Suppressor macrophage treated with lipopolysaccharide for 4 hours (primary cell): Measurements from ENCODE around the gene BMP7.
"Not testable (repeated sequence)": the region's sequence is repeated elsewhere in the genome, so short reads cannot be mapped to it uniquely, and the experiment has no call there.

Experiments used
- DNase-seq: peaks from one replicate; pipeline ENCODE4 v3.0.0-alpha.2; 2020

The BMP7 gene

DNA sequence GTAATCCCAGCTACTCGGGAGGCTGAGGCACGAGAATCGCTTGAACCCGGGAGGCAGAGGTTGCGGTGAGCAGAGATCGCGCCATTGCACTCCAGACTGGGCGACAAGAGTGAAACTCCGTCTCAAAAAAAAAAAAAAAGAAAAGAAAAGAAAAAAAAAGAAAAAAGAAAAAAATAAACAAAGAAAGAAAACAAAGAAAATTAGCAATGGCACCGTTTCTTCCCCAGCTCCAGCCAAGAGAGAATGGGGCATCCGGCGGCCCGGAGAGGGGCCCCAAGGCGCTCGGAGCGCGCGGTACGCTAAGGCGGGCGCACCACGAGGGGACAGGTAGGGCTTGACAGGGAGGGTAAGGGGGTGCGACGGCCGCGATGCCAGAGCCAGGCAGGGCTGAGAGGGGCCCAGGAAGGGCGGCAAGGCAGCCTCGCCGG, 1.5 kb downstream of the BMP7 start:
- not testable (repeated sequence) for DNase-seq

DNA sequence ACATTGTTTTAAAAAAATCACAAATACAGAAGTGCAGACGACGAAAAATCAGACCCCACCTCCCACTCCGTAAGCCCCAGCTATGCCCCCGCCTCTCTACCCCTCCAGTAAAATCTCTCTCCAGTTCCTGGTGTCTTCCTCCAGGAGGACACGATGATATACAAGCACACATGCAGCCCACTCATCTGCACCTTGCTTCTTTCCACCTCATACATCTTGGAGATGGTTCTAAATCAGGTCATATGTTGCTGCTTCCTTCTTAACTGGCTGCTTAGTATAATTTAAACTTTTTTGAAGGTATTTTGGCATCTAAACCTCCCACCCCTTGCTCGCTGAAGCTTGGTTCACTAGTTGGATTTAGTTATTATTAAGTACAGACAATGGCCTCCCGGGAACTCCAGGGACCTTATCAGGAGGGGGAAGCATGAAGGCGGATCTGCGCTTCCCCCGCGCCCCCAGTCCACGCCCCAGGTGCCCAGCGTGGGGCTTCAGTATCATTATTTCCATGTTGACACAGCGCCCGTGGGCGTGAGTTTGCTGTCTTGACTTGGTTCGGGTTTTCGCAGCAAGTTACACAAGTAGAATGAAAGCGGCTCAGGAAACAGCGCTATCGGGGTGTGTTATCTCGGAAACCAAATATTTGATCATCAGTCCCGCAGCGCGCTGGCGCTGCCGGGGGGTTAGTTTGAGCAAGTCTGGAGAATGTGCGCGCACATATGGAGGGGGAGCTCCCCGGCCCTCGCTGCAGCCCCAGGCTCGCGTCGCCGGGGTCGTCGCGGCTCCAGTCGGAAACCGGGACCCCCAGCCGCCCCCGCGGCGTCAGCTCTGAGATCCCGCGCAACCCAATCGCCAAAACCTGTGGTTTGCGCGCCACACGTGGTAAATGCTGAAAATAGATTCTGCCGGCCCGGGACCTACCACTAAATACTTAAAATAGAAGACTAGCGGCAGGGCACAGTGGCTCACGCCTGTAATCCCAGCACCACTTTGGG, 2.3 kb downstream of the BMP7 start:
- no peak for DNase-seq

DNA sequence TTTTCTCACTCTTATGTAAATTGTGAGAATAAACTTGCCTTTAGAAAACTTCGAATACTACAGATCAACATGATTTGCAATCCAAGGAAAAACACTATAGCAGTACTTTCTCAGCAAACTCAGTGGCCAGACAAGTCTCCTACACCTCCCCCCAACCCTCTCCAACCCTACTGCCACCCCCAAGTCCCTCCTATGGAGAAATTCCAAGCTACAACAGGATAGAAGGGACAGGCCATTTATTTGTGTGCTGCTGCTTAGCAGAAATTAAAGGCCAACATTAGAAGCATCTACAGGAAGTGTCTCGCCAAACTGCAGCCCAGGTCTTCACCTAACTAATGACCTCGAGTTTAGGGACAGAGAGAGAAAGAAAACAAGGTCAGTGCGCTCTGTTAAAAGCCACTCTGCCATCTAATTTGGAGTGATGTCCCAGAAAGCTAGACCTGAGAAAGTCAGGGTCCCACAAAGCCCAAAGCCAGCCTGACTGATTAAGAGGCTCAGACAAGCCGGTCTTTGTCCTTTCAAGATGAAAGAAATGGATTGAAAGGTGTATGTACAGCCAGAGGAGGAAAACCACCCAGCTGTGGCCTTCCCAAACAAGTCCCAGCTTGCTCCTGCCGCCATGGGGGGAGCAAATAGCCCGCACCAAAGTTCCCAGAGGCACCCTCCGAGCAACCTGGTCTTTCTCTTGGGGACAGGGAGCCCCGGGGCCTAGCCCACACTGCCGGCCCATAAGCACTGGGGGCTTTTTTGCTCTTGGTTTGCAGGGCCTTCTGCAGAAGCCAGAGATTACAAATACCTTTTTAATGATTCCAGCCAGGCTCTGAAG, 3.4 kb downstream of the BMP7 start:
- no peak for DNase-seq

DNA sequence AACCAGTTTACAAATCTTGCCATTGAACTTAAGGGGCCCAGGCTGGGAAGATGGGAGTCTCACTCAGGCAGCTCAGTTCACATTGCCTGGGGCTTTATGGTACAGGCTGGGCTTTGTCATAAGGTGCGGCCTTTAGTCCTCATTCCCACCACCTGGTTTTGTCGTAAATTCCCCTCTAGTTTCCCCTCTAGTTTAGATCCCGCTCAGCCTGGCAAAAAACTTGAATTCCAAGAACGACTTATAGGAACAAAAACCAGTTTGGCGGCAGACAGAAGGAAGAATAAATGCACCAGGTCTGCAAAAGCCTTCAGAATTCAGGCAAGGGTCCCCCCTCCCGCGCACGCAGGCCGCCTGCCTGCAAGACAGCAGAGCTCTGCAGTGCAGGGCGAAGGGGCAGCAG, 4.1 kb downstream of the BMP7 start:
- no peak for DNase-seq

DNA sequence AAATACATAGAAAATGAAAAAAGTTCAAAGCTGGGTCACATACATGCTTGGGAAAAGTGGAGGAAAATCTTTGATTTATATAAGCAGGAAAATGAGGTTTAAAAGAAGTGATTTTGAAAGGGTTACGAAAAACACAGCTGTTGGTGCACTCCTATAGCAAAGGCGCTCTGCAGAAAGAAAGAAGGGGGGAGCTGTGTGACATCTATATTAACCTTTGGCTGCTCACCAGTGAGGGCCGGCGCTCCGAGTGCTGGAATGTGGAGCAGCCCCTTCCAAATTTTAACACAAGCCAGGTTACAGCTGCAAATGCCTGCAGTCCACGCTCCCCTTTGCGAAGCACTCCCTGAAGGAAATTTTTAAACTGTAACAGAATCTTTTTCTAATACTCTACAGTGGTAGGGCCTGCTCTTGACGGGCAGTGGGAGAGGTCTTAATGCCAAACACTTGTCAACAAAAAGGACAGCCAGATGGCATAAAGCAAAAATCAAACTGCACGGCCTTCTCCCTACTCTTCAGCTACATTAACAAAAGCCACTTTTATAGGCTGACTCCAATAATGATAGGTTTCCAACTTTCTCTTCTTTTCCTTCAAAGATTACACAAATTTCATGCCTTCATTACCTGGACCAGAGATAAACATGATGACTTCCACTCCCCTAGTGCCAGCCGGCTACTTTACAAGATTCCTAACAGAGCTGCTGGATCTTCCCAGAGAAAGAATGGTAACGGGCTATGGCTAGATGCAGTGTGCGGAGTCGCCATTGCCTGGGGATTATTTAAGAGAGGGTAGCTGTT, 4.8 kb downstream of the BMP7 start:
- DNase-seq: no peak

DNA sequence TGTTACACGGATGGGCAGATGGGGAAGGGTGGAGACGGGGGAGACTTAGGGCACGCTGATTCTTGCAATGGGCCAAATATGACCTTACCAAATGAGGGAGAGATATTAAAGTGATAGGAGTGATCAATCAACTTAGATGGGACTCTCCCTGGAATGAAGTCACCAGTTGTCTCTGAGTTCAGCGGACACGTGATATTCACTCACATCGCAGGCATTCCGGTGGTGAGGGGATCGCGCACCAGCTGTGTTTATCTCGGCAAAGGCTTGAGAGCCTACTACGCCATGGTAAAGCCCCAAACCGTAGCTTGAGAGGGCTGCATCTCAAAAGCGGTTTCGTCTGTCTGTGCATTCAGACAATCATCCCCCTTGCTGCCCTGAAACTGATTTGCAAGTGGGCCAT, 5.5 kb downstream of the BMP7 start:
- no peak for DNase-seq

DNA sequence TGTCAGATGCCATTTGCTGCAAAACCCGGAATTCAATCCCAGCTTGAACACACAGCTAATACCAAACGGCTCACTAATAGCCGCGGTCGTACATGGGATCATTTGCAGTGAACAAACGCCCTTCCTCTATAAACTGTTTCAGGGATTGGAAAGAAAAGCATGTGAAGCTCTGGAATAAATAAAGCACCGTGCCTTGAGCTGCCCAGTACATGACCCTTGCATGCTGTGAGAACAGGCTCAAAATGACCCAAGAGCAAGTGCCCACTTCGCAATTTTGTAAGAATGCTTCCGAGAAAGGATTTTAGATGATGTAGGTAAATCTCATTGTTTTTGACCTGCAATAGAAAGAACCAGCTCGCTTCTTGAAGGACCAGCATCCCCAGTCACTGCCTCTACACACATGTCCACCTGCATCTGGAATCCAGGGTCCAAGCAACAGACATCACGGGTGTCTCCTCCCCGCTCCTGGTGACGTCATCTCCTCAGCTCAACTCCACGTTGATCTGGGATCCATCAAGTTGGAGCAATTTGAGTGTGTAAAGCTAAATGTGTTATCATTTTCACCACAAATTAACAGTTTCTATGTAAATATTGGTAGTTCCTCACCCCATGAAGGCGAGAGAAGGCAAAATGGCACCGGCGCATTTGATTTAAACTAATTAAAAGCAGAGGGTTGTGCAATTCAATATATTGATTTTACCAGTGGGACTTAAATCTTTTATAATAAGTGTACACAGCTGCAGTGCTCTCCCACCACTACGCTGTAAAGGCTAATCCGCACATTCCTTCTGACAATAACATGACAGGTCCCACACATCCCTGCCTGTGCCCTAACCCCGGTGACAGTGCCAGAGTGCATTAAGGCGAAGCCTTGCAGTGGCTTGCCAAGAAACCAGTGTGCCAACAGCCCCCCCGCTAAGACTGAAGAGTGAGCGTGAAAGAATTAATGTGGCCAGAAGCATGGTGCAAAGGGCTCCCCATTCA, 6.2 kb downstream of the BMP7 start:
- DNase-seq: no peak

DNA sequence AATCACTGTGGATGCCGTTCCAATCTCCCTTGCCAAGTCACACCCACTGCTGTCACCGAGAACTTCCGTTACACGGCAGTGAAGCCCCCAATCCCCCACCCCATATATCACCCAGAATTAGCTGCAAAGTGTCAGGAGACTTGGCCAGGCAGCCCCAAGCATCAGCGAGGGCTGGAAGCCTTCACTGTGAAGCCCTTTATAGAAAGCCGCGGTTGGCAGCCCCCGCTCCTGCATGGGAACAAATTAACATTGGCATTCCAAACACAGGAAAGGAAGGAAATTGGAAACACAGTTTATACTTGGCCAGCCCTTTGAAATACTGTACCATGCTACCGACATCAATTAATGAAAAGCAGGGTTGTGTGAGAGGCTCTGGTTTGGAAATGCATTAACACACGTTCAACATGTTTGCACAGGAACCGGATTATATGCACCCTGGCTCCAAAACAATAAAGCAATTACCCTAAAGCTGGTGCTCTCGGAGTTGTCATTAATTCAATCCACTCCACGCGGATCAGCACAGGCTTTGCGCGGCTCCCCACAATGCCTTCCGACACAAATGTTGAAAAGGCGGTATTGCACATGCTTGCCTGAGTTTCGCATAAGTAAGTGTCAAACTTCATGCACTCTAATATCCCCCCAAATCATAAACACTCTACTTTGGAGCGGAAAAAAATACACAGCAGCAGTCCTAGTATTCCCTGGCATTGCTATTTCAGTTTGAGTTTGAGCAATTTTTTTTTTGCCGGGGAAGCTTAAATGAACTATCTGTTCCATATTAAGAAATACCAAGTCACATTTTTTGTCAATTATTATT, 7.1 kb downstream of the BMP7 start:
- DNase-seq: no peak

DNA sequence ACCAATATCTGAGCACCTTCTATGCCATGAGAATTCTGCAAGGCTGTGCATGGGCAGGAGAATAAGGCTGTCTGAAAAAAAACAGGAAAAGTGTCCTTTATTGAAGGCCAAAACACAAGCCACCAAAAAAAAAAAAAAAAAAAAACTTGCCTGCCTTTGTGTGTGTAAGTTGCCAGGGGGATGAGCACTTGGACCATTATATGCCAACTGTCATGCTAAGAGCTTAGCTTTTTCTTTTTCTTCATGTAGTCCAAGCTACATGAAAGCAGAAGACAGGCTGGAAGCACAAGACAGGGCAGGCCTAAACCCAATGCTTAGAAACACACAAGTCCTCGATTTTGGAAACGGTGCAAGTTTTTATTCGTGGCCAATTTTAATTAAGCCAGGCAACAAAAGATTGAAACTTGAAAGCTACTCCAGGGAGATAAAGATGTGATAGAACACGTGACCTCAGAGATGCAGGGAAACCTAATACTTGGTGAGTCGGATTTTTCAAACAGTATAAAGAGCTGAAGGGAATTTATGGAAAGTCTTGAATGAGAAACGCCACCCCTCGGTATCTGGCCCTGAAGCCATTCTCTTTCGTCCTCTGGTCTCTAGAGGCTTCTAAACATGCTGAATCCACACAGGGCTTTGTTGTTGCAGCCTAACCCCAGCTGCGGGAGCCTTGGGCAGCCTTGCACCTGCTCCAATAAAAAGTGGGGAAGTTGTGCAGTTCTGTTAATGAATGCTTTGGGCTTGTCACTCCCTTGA, 8.6 kb downstream of the BMP7 start:
- no peak for DNase-seq

DNA sequence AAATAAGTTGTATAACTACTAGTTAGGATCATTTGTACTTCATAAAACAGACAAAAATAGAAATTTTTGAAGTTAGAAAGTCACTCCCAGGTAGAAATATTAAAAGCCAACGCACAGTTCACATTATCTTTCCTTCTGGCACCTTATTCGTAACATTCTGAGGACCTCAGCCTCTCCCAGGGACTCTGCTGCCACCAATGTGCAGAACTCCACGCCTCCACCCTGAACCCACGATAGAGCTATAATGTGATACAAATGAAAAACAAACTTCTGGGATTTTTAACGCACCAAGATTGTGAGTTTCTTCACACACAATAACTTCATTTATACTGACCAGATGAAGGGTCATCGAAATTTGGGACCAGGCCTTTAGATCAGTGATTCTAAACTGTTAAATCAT, 9.5 kb downstream of the BMP7 start:
- DNase-seq: no peak

DNA sequence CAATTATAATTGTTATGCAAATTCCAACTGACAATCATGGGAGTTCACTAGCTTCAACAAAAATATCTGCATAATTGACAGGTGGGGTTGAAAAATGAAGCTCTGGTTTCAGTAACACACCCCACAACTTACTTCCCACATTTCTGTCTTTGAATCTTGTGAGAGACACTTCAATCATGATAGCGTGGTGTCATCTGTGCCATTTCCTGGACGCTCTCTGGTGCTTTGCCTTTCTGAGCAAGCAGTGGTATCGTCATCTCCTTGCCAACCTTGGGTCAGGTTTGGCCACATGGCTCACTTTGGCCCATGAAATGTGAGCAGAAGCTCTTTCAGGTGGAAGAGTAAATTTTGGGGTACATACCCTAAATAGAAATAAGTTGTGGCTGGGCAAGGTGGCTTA, 10.2 kb downstream of the BMP7 start:
- no peak for DNase-seq

DNA sequence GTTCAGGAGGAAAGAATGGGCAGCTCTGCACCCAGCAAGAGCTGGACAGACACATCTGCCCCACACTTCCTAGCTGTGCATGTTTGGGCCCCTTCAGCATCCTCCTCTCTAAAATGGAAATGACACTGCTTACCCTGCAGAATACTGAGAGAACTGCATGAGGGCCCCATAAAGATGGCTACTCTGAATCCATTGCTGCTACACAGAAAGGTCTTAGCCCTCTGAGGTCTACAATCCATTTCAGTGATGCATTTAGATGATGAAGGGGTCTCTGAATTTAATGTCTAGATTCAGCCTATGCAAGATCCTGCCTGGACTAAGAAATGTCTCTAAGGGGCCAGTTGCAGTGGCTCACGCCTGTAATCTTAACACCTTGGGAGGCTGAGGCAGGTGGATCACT, 11.3 kb downstream of the BMP7 start:
- DNase-seq: no peak

DNA sequence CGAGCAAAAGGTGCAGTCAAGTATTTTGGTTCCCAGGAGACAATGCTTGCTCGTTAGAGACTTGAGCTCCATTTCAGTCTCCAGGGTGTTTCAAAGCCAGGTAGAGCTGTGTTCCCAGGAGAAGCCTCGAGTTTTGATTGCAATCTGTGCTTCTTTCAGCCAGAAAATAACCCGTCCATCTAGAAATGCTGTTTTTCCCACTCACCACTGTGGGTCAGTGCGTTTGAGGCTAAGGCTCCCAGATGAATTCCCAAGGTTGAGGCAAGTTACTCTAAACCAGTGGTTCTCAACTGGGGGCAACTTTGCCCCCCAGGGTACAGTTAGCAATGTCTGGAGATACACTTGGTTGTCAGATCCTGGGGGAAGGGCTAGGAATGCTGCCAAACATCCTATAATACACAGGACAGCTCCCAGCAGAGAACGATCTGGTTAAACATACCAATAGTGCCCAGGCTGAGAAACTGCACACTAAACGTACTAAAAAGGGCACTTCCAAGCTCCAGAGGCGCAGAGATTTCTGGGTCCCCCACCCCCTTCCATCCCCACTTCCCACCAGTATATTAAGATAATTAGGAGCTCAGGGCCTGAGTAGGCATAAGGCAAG, 13.8 kb downstream of the BMP7 start:
- no peak for DNase-seq

DNA sequence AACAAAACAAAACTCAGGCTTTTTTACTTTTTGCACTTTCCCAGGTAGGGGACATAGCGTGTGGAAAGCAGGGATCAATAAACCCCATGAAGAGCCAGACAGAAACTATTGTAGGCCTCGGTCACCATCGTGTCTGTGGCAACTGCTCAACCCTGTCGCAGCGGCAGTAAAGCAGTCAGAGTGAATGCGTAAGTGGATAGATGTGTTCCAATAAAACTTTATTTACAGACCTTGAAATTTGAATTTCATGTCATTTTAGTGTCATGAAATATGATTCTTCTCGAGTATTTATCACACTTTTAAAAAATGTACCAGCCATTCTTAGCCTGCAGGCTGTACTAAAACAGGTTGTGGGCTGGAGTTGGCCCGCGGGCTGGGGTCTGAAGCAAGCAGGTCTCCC, 14.5 kb downstream of the BMP7 start:
- no peak for DNase-seq

DNA sequence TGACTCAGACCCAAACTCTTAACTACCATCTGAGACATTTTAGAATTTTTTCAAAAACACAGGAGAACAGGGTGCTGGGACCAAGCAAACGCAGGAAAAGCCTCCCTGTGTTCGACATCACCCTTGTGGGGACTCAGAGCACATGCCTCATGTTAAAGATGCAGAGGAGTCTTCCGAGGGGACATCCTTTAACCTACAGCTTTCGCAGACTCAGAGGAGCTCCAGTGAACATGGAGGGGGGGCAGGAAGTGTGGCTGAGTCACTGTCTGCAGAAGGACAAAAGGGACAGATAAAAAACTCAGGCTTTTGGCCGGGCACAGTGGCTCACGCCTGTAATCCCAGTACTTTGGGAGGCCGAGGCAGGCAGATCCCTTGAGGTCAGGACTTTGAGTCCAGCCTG, 15.1 kb downstream of the BMP7 start:
- DNase-seq: no peak

DNA sequence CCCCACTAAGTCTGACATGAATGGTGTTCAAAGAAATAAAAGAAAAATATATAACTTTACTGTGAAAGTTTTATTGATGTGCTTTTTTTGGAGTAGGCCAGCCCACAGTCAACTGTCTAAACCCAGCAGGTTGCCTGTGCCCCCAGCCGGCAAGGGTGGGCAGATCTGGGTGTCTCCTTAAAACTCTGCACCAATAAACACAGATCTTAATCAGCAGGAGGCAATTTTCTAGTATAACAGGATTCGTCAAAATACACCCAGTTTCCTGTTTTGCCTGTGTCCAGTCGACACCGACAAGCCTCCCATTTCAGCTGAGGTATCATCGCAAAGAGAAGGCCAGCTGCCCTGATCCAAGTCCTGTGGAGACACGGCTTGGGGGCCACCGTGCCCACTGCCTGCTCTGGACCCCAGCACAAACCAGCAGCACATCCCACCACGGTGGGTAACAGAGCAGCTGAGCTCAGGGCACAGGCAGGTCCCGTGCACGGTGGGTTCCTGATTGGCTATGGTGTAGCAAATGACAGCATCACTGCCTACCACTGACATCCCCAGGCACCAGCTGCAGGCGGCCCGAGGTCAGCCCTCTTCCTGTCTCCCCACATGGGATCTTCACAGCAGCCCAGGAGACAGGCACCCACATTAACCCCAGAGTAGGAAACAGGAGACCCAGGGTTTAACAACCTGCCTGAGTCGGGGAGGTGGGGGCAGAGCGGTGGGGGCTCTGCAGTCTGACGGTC, 15.7 kb downstream of the BMP7 start:
- DNase-seq: no peak

DNA sequence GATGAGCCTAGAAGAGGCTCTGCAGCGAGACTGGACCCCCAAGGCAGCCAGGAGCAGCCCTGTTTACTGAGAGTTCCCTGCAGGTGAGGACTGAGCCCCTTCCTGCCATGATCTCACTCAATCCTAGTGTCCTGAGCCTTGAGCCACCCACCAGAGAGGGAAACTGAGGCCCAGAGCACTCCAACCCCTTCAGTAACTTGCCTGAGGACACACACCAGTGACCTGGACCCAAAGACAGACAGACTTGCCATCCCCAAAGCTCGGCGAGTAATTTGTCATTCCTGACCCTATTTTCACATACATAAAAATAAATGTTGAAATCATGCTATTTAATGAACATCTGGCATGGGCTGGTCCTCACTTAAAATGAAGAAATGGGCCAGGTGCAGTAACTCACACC, 16.7 kb downstream of the BMP7 start:
- DNase-seq: no peak

DNA sequence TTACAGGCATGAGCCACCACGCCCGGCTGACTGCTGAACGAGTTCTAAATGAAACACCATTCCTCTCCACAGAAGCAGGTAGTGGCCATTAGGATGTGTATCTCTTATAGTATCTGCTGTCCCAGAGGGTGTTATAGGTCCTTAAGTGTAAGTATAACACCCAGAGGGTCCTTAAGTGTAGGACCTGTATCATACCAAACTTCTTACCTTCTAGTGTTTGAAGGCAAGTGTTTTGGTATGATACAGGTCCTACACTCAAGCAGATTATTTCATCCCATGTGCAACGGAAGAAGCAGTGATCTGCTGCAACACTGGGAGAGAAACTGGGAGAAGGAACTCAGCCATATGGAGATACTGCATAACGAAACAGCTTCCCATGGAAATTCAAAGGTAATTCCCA, 17.4 kb downstream of the BMP7 start:
- DNase-seq: no peak
